Activated naive CD4-positive, alpha-beta T cell treated with anti-CD3 and anti-CD28 coated beads, Interleukin-2, amount 10 ng/mL, durations not matched to agents 7 days and 5 days (primary cell): ENCODE measurements around the gene TBCEL.

Experiments used
- CTCF ChIA-PET: fragments of 350-600 bp; sonication (Branson Sonifier 250); formaldehyde crosslinking; loops from one replicate; lab custom pipeline; 2021; ENCODE audit warnings: antibody characterized with exemption; lab: Charles Lee
- DNase-seq: peaks from one replicate; pipeline ENCODE4 v3.0.0-alpha.2; 2020
- H3K27ac Mint-ChIP-seq: one replicate; pipeline ENCODE4 v1.8.0; 2021; ENCODE audit warnings: mild to moderate bottlenecking, moderate library complexity, mixed read lengths
- H3K27me3 Mint-ChIP-seq: one replicate; pipeline ENCODE4 v1.8.0; 2021; ENCODE audit warnings: mild to moderate bottlenecking, mixed read lengths
- H3K36me3 Mint-ChIP-seq: one replicate; pipeline ENCODE4 v1.8.0; 2021; ENCODE audit warnings: mixed read lengths
- H3K4me1 Mint-ChIP-seq: one replicate; pipeline ENCODE4 v1.8.0; 2021; ENCODE audit warnings: mixed read lengths
- H3K4me3 Mint-ChIP-seq: one replicate; pipeline ENCODE4 v1.8.0; 2021; ENCODE audit warnings: mild to moderate bottlenecking, moderate library complexity, mixed read lengths
- H3K9me3 Mint-ChIP-seq: one replicate; pipeline ENCODE4 v1.8.0; 2021; ENCODE audit warnings: mixed read lengths

The TBCEL gene

DNA sequence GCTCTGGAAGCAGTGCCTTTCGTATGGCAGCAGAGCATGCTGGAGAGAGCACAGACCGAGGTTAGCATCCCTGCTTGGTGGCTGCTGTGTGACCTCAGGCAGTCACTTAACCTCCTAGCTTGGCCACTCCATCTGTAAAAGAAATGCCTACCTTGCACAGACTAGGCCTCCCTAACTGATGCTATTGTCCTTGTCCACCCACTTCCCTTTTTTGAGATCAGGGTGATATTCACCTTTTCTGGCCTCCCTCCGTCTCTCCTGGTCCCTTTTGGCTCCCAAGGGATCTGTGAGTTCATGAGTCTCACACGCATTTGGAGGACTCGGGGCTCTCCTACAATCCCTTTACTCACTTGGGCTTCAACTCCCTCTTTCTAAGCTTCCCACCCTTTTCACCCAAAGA lies 114.4 kb downstream of the TBCEL start:
- no peaks in the 10 kb centered on the region for H3K27me3 Mint-ChIP-seq
- no peaks in the 10 kb centered on the region for H3K4me1 Mint-ChIP-seq
- no peak overlapping the region for H3K27ac Mint-ChIP-seq
- no peaks in the 10 kb centered on the region for H3K36me3 Mint-ChIP-seq
- no peak overlapping the region for H3K4me3 Mint-ChIP-seq
- no peaks in the 10 kb centered on the region for H3K9me3 Mint-ChIP-seq
- no peak for DNase-seq
- CTCF ChIA-PET: interaction anchor here (1.0 kb wide), 1 partner anchor 225 kb away, joined by 3 read pairs; no protein-coding TSS in a partner anchor

DNA sequence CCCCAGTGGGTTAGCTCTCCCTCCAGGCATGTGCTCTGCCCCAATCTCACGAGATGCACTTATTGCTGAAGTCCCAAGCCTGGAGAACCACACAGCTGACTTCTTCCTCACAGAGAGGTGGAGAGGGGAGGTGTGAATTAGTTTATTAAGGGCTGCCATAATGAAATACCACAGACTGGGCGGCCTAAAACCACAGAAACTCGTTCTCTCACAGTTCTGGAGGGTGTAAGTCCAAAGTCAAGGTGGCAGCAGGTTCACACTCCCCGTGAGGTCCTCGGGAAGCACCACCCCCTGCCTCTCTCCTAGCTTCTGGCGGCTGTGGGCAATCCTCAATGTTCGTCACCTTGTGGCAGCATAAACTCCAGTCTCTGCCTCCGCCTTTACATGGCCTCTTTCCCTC lies 116.5 kb downstream of the TBCEL start:
- no peak for DNase-seq
- Mint-ChIP-seq H3K27me3 (no peaks in the 10 kb centered on the region), H3K36me3 (no peaks in the 10 kb centered on the region), H3K9me3 (no peaks in the 10 kb centered on the region), H3K4me3 (no peak overlapping the region), H3K4me1 (no peaks in the 10 kb centered on the region), H3K27ac (no peak overlapping the region)
- CTCF ChIA-PET: interaction anchor here (1.9 kb wide), 1 partner anchor 54 kb away, joined by 5 read pairs; no protein-coding TSS in a partner anchor
